Suprapubic skin (tissue), 4 donors: ENCODE data around the gene TMF1. TPM values are rescaled to one million over a fixed set of nuclear protein-coding genes. Genes with fewer than 3 reads are reported as not detected.

Experiments used
- DNase-seq, 2 donors: peaks; one replicate each; pipeline ENCODE4 v3.0.0-alpha.2; 2019; ENCODE audit warnings: low spot score in 2 of 2
- H3K27ac ChIP-seq: fragments of 200-600 bp; sonication (generic); one replicate; pipeline ENCODE4 v1.5.1; 2019
- H3K27me3 ChIP-seq: fragments of 200-600 bp; sonication (generic); one replicate; pipeline ENCODE4 v1.5.1; 2019
- H3K36me3 ChIP-seq: fragments of 200-600 bp; sonication (generic); one replicate; pipeline ENCODE4 v1.5.1; 2019
- H3K4me1 ChIP-seq: fragments of 200-600 bp; sonication (generic); one replicate; pipeline ENCODE4 v1.5.1; 2019
- H3K4me3 ChIP-seq: fragments of 200-600 bp; sonication (generic); one replicate; pipeline ENCODE4 v1.5.1; 2019; ENCODE audit warnings: mild to moderate bottlenecking
- H3K9me3 ChIP-seq: fragments of 200-600 bp; sonication (generic); one replicate; pipeline ENCODE4 v1.5.1; 2019
- CTCF ChIP-seq, 2 donors: fragments of 200-600 bp in 1 of 2; fragments of 450-650 bp in 1 of 2; sonication (generic) in 1 of 2; IDR thresholded peaks; one replicate each; pipeline ENCODE4 v1.5.1; 2016 to 2019; ENCODE audit warnings: antibody characterized with exemption in 2 of 2, mild to moderate bottlenecking in 1 of 2, moderate library complexity in 1 of 2
- EP300 ChIP-seq: sonication (generic); formaldehyde crosslinking; IDR thresholded peaks from one replicate; pipeline ENCODE4 v1.6.1; 2017; ENCODE audit warnings: antibody characterized with exemption
- POLR2A ChIP-seq, 2 donors: fragments of 450-650 bp; IDR thresholded peaks; one replicate each; pipeline ENCODE4 v1.6.1; 2017; ENCODE audit warnings: antibody characterized with exemption in 2 of 2, mild to moderate bottlenecking in 2 of 2, moderate library complexity in 2 of 2
- POLR2AphosphoS5 ChIP-seq, 3 donors: sonication (generic); formaldehyde crosslinking; IDR thresholded peaks; one replicate each; pipeline ENCODE4 v1.6.1; 2017; ENCODE audit warnings: antibody characterized with exemption in 3 of 3
- WGBS: methylation state at CpG from one replicate; pipeline ENCODE4 v1.1.5; 2018; 5-methylcytosine and 5-hydroxymethylcytosine counted together
- total RNA-seq, 4 donors: library from RNA; depleted of rRNA; stranded (reverse); fragments of >200 nt; gene quantifications; one replicate each; pipeline ENCODE4 v1.1.0, GENCODE V29; 2016

TMF1 gene
- total RNA-seq, 4 donors from 2014 or later, result 19.2 to 46.3 (median 27.8) TPM

DNA sequence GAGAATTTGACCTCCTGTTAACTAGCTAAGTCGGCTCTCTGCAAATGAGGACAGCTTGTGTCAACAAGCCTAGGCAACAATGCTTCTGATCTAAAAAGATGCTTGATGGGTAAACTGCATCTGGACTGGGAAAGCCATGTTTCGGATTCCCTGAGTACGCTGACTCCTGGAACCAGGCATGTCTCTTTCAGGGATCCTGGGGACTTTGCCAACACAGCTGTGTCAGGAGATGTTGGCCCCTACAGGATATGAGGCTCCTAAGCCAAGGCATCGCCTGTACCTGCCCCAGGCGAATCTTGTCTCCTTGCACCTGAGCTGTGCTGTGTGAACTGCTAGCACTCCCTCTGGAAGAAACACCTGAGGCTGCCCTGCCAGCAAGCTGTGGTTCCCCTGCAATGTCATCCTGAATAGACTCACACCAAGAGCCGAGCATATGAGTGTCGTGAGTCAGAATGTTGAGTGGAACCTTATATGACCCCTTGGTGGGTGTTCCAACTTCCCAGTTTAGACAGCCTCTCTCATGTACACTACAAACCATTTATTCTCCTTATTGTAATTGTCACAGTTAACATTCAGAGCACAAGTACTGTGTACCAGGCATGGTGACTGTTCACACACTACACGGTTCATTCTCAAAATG lies 55.7 kb downstream of the TMF1 start:
- Histone ChIP-seq H3K36me3 (peaks cover 51% of the 10 kb centered on the region), H3K9me3 (no peaks in the 10 kb centered on the region), H3K27me3 (no peaks in the 10 kb centered on the region), H3K4me1 (no peaks in the 10 kb centered on the region), H3K4me3 (no peak overlapping the region), H3K27ac (no peak overlapping the region)
- DNase-seq, result no peak
- WGBS, result 63% methylated on average over 6 of the region's 8 CpGs
- TF ChIP-seq POLR2A (IDR thresholded peaks at IDR 0.05) (no peak), EP300 (no peak), POLR2AphosphoS5 (IDR thresholded peaks at IDR 0.05) (no peak), CTCF (IDR thresholded peaks at IDR 0.05) (no peak)

GRCh38 chr3:68988740-68989139 lies 63.4 kb downstream of the TMF1 start:
- Histone ChIP-seq H3K4me3 (no peak overlapping the region), H3K4me1 (no peaks in the 10 kb centered on the region), H3K36me3 (peaks cover 79% of the 10 kb centered on the region), H3K27me3 (no peaks in the 10 kb centered on the region), H3K9me3 (no peaks in the 10 kb centered on the region), H3K27ac (no peak overlapping the region)
- no peak for TF ChIP-seq EP300
- TF ChIP-seq POLR2AphosphoS5 (IDR thresholded peaks at IDR 0.05), result no peak
- no peak for TF ChIP-seq POLR2A (IDR thresholded peaks at IDR 0.05)
- no peak for TF ChIP-seq CTCF (IDR thresholded peaks at IDR 0.05)
- no peak for DNase-seq
- 80% methylated on average over 4 of the region's 4 CpGs for WGBS

DNA sequence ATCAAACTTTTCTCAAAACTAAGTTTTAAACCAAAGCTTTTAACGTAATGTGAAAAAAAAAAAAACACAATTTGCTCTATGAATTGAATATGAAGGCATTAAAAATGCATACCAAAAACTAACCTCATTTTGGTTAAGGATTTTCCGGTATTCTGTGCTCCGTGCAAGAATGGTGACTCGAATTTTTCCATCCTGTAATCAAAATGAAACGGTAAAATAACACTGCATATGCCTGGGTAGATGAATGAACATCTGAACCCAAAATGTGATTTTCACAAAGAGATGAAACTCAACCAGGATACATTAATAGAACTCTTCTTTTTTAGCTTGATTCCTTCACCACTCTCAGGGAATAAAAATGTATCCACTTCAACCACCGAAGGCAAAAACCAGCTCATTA lies 64.8 kb downstream of the TMF1 start:
- WGBS, result 77% methylated on average over 6 of the region's 6 CpGs
- H3K4me3 ChIP-seq, result no peak overlapping the region
- no peaks in the 10 kb centered on the region for H3K27me3 ChIP-seq
- H3K27ac ChIP-seq, result no peak overlapping the region
- no peak for DNase-seq
- no peaks in the 10 kb centered on the region for H3K4me1 ChIP-seq
- peaks cover 76% of the 10 kb centered on the region for H3K36me3 ChIP-seq
- no peaks in the 10 kb centered on the region for H3K9me3 ChIP-seq
- TF ChIP-seq EP300, result no peak
- TF ChIP-seq POLR2AphosphoS5 (IDR thresholded peaks at IDR 0.05), result no peak
- no peak for TF ChIP-seq POLR2A (IDR thresholded peaks at IDR 0.05)
- no peak for TF ChIP-seq CTCF (IDR thresholded peaks at IDR 0.05)

DNA sequence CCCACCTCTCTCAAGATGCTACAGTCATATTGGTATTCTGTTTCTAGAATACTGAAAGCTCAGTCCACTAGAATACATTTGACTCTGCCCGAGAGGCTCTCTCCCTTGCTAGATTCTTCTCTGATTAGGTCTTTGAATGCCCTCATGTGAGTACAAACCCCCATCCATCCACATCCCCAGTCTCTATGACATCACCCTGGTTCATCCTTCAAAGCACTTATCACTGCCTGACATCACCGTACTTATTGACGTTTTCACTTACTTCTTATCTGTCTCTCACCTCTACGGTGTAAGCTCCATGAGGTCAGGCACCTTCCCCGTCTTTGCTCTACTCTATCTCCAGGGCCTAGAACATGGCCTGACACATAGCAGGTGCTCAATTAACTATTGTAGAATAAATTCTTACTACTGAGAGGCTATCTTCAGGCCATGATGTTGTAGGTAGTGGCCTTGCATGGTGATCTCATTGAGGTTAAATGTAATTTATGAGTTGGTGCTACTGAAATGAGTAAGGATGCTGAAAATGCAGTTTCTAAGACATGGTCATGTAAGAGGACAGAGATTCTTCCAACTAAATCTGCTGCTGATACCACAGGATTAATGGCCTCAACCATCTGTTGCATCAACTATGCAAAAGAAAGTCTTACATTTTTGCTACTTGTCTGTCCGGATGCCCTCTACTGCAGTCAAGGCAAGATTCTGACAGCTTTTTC lies 65.5 kb downstream of the TMF1 start:
- Histone ChIP-seq H3K36me3 (peaks cover 81% of the 10 kb centered on the region), H3K27me3 (no peaks in the 10 kb centered on the region), H3K9me3 (no peaks in the 10 kb centered on the region), H3K4me1 (no peaks in the 10 kb centered on the region), H3K27ac (no peak overlapping the region), H3K4me3 (no peak overlapping the region)
- no peak for DNase-seq
- TF ChIP-seq POLR2A (IDR thresholded peaks at IDR 0.05), result no peak
- TF ChIP-seq EP300, result no peak
- TF ChIP-seq CTCF (IDR thresholded peaks at IDR 0.05), result no peak
- TF ChIP-seq POLR2AphosphoS5 (IDR thresholded peaks at IDR 0.05), result no peak
- WGBS, result 95% methylated on average over 6 of the region's 6 CpGs

DNA sequence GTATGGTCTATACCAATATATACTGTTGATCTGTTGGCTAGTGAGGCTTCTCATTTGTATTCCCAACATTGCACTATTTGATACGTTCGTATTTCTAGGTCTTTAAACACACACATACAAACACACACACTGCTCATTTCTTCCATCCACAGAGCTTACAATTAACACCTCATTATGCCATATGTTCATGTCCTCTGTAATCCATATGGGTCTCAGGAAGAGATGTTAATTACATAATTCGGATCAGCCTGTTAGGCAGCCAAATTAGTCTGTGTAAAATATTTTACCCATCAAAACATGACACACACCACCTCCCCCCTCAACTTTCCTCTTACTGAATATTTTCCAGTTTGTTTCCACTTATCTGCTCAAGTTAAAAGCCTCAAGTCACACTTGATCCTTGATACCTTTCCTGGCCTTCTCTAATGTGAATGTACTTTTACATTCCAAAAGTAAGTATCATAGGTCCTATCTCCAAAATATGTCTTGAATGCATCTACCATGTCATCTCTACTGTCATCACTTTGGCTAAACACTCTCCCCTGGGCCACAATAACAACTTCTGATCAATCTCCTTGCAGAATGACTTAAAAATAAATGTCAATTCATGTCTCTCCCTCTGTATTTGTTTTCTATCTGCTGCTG lies 66.9 kb downstream of the TMF1 start:
- H3K4me3 ChIP-seq, result no peak overlapping the region
- peaks cover 87% of the 10 kb centered on the region for H3K36me3 ChIP-seq
- no peak overlapping the region for H3K27ac ChIP-seq
- WGBS, result 92% methylated on average over 2 of the region's 3 CpGs
- H3K9me3 ChIP-seq, result no peaks in the 10 kb centered on the region
- no peak for DNase-seq
- H3K4me1 ChIP-seq, result no peaks in the 10 kb centered on the region
- no peaks in the 10 kb centered on the region for H3K27me3 ChIP-seq
- TF ChIP-seq EP300, result no peak
- TF ChIP-seq POLR2AphosphoS5 (IDR thresholded peaks at IDR 0.05), result no peak
- TF ChIP-seq POLR2A (IDR thresholded peaks at IDR 0.05), result no peak
- no peak for TF ChIP-seq CTCF (IDR thresholded peaks at IDR 0.05)
